ENCODE results near the gene SGK2. TPM values are rescaled to one million over a fixed set of nuclear protein-coding genes. Genes with fewer than 3 reads are reported as not detected.

The SGK2 gene
- total RNA-seq, 1 donor from 2014 or later: 0.54 TPM

- H3K36me3 ChIP-seq (ENCODE audit: control insufficient read depth, insufficient read depth, low read length): no peaks in the 10 kb centered on the region
- no peak for TF ChIP-seq CTCF (IDR thresholded peaks at IDR 0.05; ENCODE audit: insufficient read depth, low read length, poor library complexity, severe bottlenecking)
Observed at GRCh38 chr20:43548273-43548880, 10.4 kb upstream of the SGK2 start.

GRCh38 chr20:43549416-43550065, 9.3 kb upstream of the SGK2 start:
- no peak for TF ChIP-seq CTCF (IDR thresholded peaks at IDR 0.05; ENCODE audit: insufficient read depth, low read length, poor library complexity, severe bottlenecking)
- Histone ChIP-seq H3K27me3 (ENCODE audit: control insufficient read depth, insufficient read depth, low read length) (no peaks in the 10 kb centered on the region), H3K4me3 (ENCODE audit: low read depth, low read length) (no peak overlapping the region), H3K36me3 (ENCODE audit: control insufficient read depth, insufficient read depth, low read length) (no peaks in the 10 kb centered on the region)
- no peak for DNase-seq (ENCODE audit: low read depth)

More at GRCh38 chr20:43548273-43548880, 10.4 kb upstream of the SGK2 start:
- DNase-seq (ENCODE audit: low read depth): no peak
- Histone ChIP-seq H3K27me3 (ENCODE audit: control insufficient read depth, insufficient read depth, low read length) (no peaks in the 10 kb centered on the region), H3K4me3 (ENCODE audit: low read depth, low read length) (no peak overlapping the region)

GRCh38 chr20:43550456-43550855, 8.4 kb upstream of the SGK2 start:
- TF ChIP-seq CTCF (IDR thresholded peaks at IDR 0.05; ENCODE audit: insufficient read depth, low read length, poor library complexity, severe bottlenecking): no peak

GRCh38 chr20:43554369-43554768, 4.5 kb upstream of the SGK2 start:
- no peaks in the 10 kb centered on the region for H3K36me3 ChIP-seq (ENCODE audit: control insufficient read depth, insufficient read depth, low read length)
- DNase-seq (ENCODE audit: low read depth): no peak
- no peak overlapping the region for H3K4me3 ChIP-seq (ENCODE audit: low read depth, low read length)
- TF ChIP-seq CTCF (IDR thresholded peaks at IDR 0.05; ENCODE audit: insufficient read depth, low read length, poor library complexity, severe bottlenecking): no peak
- H3K27me3 ChIP-seq (ENCODE audit: control insufficient read depth, insufficient read depth, low read length): no peaks in the 10 kb centered on the region

More at GRCh38 chr20:43550456-43550855, 8.4 kb upstream of the SGK2 start:
- no peaks in the 10 kb centered on the region for H3K27me3 ChIP-seq (ENCODE audit: control insufficient read depth, insufficient read depth, low read length)
- no peak overlapping the region for H3K4me3 ChIP-seq (ENCODE audit: low read depth, low read length)
- no peaks in the 10 kb centered on the region for H3K36me3 ChIP-seq (ENCODE audit: control insufficient read depth, insufficient read depth, low read length)
- DNase-seq (ENCODE audit: low read depth): no peak

GRCh38 chr20:43559147-43559987, 540 bp downstream of the SGK2 start:
- Histone ChIP-seq H3K4me3 (ENCODE audit: low read depth, low read length) (peak overlapping the region; percentile 8), H3K27me3 (ENCODE audit: control insufficient read depth, insufficient read depth, low read length) (no peaks in the 10 kb centered on the region), H3K36me3 (ENCODE audit: control insufficient read depth, insufficient read depth, low read length) (no peaks in the 10 kb centered on the region)
- DNase-seq (ENCODE audit: low read depth): no peak
- no peak for TF ChIP-seq CTCF (IDR thresholded peaks at IDR 0.05; ENCODE audit: insufficient read depth, low read length, poor library complexity, severe bottlenecking)

All from kidney epithelial cell (primary cell).